Pancreas (tissue), 10 donors: ENCODE data around the gene RNF144A. TPM values are rescaled to one million over a fixed set of nuclear protein-coding genes. Genes with fewer than 3 reads are reported as not detected.
A peak's percentile ranks its signal among the peaks of the same experiment; 100 is the strongest.

Experiments used
- ATAC-seq, 4 donors: fragments of 200-7000 bp; cut with Tn5 transposase; one replicate each; pipeline versions ENCODE4 v1.8.0 to v1.9.1; 2020; ENCODE audit warnings: mild to moderate bottlenecking in 4 of 4, moderate library complexity in 4 of 4
- DNase-seq, 6 donors: peaks; one replicate each; pipeline ENCODE4 v3.0.0-alpha.2; 2020
- FAIRE-seq: peaks from 2 replicates; lab custom pipeline; 2012; peaks lifted over from hg19 to GRCh38; lab: Jason Lieb, UNC
- H3K27ac ChIP-seq, 4 donors: fragments of 200-600 bp; sonication (generic); 1 replicate in 3 of 4; 2 replicates in 1 of 4; pipeline versions ENCODE4 v1.5.0 to v1.8.0; 2020
- H3K27me3 ChIP-seq, 4 donors: fragments of 200-600 bp; one replicate each; pipeline ENCODE4 v1.8.0; 2021
- H3K36me3 ChIP-seq, 3 donors: fragments of 200-600 bp; sonication (generic) in 1 of 3; one replicate each; pipeline versions ENCODE4 v1.5.0 to v1.8.0; 2020 to 2021
- H3K4me1 ChIP-seq, 3 donors: fragments of 200-600 bp; one replicate each; pipeline ENCODE4 v1.8.0; 2021
- H3K4me3 ChIP-seq, 4 donors: fragments of 200-600 bp; sonication (generic) in 2 of 4; one replicate each; pipeline versions ENCODE4 v1.5.0 to v1.8.0; 2020 to 2021
- H3K9me3 ChIP-seq, 4 donors: fragments of 200-600 bp; one replicate each; pipeline ENCODE4 v1.8.0; 2021
- CTCF ChIP-seq, 4 donors: fragments of 200-600 bp; sonication (generic) in 3 of 4; IDR thresholded peaks; one replicate each; pipeline versions ENCODE4 v1.5.0 to v1.8.0; 2021; ENCODE audit warnings: antibody characterized with exemption in 4 of 4
- WGBS, 2 donors: extraction: QIAGEN DNeasy Blood & Tissue Kit; methylation state at CpG; one replicate each; pipeline ENCODE4 v1.1.7; 2013; 5-methylcytosine and 5-hydroxymethylcytosine counted together
- intact Hi-C, 3 donors: fragments of 100-400 bp; cut with DNase I; formaldehyde crosslinking; loops; one replicate each; pipeline versions ENCODE4 v1.11.1 to v1.14.2; 2022
- polyA plus RNA-seq, 2 donors: library from polyadenylated mRNA; stranded (reverse); fragments of 200-250 nt; gene quantifications; one replicate each; pipeline ENCODE4 v1.2.3, GENCODE V29; 2013
- total RNA-seq, 6 donors: library from RNA; stranded (reverse); fragmentation: NEBNext Ultra II Directional in 4 of 6; extraction: Animal tissue kit (Norgen Biotek cat#: 25700) in 4 of 6; gene quantifications; one replicate each; pipeline versions ENCODE4 v1.2.1 to v1.2.4, GENCODE V29; 2021 to 2023
- donor health status: healthy with polysubstance abuse.
- donor health status: DM: no; HTN: no; CAD: no; lungs with moderate emphysema.
- donor health status: DM: no; HTN: no; CAD: no.
- donor health status: control.
- donor health status: control.
- donor health status: Bipolar disorder and iron deficiency.
- donor health status: DM: yes; HTN: yes; CAD: no.
- donor health status: DM: no; HTN: no; CAD: no.
- donor health status: DM: no; HTN: no; CAD: no.
- donor health status: DM: yes; HTN: yes; CAD: no.

Gene RNF144A
- total and polyA plus RNA-seq, 8 donors = 9.4 to 78.7 (median 34.1) TPM

GRCh38 chr2:7083580-7084509 lies 166.6 kb downstream of the RNF144A start:
- intact Hi-C loops = no loop called here
- WGBS, 2 donors = 69 to 87% methylated on average over 10 of the region's 10 CpGs
- FAIRE-seq (no peak), DNase-seq (peak in 1 of 6 donors; percentile 23), ATAC-seq (peak in 2 of 4 donors; percentile 32 to 43)
- H3K27ac ChIP-seq = no peak overlapping the region
- H3K36me3 ChIP-seq = no peaks in the 10 kb centered on the region
- no peak overlapping the region for H3K4me3 ChIP-seq
- H3K9me3 ChIP-seq = no peaks in the 10 kb centered on the region
- no peaks in the 10 kb centered on the region for H3K4me1 ChIP-seq
- no peaks in the 10 kb centered on the region for H3K27me3 ChIP-seq
- TF ChIP-seq CTCF (IDR thresholded peaks at IDR 0.05) = no peak

- ATAC-seq (peak in 1 of 4 donors; percentile 31), FAIRE-seq (peak; percentile 39), DNase-seq (no peak)
- H3K4me1 ChIP-seq = no peaks in the 10 kb centered on the region
- H3K4me3 ChIP-seq = no peak overlapping the region
- H3K36me3 ChIP-seq = no peaks in the 10 kb centered on the region
- no peak overlapping the region for H3K27ac ChIP-seq
- no peaks in the 10 kb centered on the region for H3K27me3 ChIP-seq
- no peaks in the 10 kb centered on the region for H3K9me3 ChIP-seq
- intact Hi-C loops = no loop called here
- no peak for TF ChIP-seq CTCF (IDR thresholded peaks at IDR 0.05)
Observed at GRCh38 chr2:7084601-7085000, 167.4 kb downstream of the RNF144A start.

GRCh38 chr2:7089284-7089683 lies 172.1 kb downstream of the RNF144A start:
- intact Hi-C loops = no loop called here
- peak in 1 of 6 donors; percentile 57 for DNase-seq
- Histone ChIP-seq H3K9me3 (no peaks in the 10 kb centered on the region), H3K36me3 (no peaks in the 10 kb centered on the region), H3K4me1 (no peaks in the 10 kb centered on the region), H3K27ac (no peak overlapping the region), H3K4me3 (no peak overlapping the region), H3K27me3 (no peaks in the 10 kb centered on the region)
- no peak for TF ChIP-seq CTCF (IDR thresholded peaks at IDR 0.05)
- WGBS, 2 donors = 94 to 95% methylated on average over 16 of the region's 16 CpGs
- ATAC-seq = no peak
- no peak for FAIRE-seq

- DNase-seq (peak in 1 of 6 donors; percentile 54), ATAC-seq (no peak), FAIRE-seq (no peak)
- intact Hi-C loops = no loop called here
- no peak overlapping the region for H3K4me3 ChIP-seq
- no peaks in the 10 kb centered on the region for H3K4me1 ChIP-seq
- TF ChIP-seq CTCF (IDR thresholded peaks at IDR 0.05) = no peak
- no peaks in the 10 kb centered on the region for H3K9me3 ChIP-seq
- H3K27ac ChIP-seq = no peak overlapping the region
- no peaks in the 10 kb centered on the region for H3K27me3 ChIP-seq
- 91 to 92% methylated on average over 26 of the region's 26 CpGs for WGBS, 2 donors
- no peaks in the 10 kb centered on the region for H3K36me3 ChIP-seq
Observed at GRCh38 chr2:7089898-7090510, 172.8 kb downstream of the RNF144A start.
